ENCODE results near the gene PPP1CC. TPM values are rescaled to one million over a fixed set of nuclear protein-coding genes. Genes with fewer than 3 reads are reported as not detected.

Gene PPP1CC
- total and polyA plus RNA-seq, 2 donors (not counting 3 experiments of a cell fraction or from before 2014, with no cell fraction given), result 67.1 to 139 TPM

DNA sequence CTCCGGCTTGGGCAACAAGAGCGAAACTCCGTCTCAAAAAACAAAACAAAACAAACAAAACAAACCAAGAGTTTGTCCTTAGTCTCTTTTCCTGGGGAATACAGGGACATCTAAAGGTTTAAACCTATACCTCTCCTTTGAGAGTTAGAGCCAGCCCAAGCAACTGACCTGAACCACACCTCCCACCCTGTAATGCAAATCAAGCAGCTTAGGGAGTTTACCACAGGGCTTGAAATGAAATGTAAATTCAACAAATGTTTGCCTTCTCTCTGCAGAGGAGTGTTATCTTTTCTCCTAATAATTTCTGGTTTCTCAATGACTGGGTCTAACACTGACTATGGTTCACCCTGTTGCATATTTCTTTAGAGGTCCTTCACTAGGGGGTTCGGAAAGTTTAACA, 16.7 kb downstream of the PPP1CC start:
- dilution Hi-C loops (cut with MboI; ENCODE audit: extremely low pct_ligation_motif_present, low sequenced_read_pairs) (no loop called here), intact Hi-C loops (cut with micrococcal nuclease) (no loop called here)
- H3K27ac ChIP-seq (ENCODE audit: insufficient read depth, low read depth, low read length), result no peak overlapping the region
- H3K9me3 ChIP-seq (replicated peaks; ENCODE audit: control insufficient read depth, insufficient read depth, low read length), result no peaks in the 10 kb centered on the region
- DNase-seq (ENCODE audit: low read depth, low spot score), result no peak
- FAIRE-seq, result no peak
- no peak overlapping the region for H3K9ac ChIP-seq (replicated peaks; ENCODE audit: extremely low read depth, insufficient read depth, low read length)
- H4K20me1 ChIP-seq (replicated peaks; ENCODE audit: control insufficient read depth, extremely low read depth, insufficient read depth, low read length), result peaks cover 3% of the 10 kb centered on the region
- H3K4me2 ChIP-seq (ENCODE audit: insufficient read depth, low read length), result no peak overlapping the region
- no peak overlapping the region for H2AFZ ChIP-seq (ENCODE audit: low read depth, low read length)
- H3K27me3 ChIP-seq (ENCODE audit: control insufficient read depth in 2 of 2, insufficient read depth in 2 of 2, low read length in 2 of 2), result no peaks in the 10 kb centered on the region
- ChIA-PET CTCF (no interaction called here), POLR2A (no interaction called here)
- H3K79me2 ChIP-seq (ENCODE audit: control insufficient read depth, insufficient read depth, low read length), result peaks cover 63% of the 10 kb centered on the region
- H3K36me3 ChIP-seq (ENCODE audit: control insufficient read depth in 2 of 2, extremely low read depth in 1 of 2, insufficient read depth in 2 of 2, low read length in 2 of 2), result peaks cover 17 to 39% of the 10 kb centered on the region in 2 experiments
- H3K9me1 ChIP-seq (replicated peaks; ENCODE audit: control insufficient read depth, extremely low read depth, insufficient read depth, low read length), result no peaks in the 10 kb centered on the region
- BruUV-seq (replicated peaks), result no TSS peak
- TF ChIP-seq MYC (IDR thresholded peaks at IDR 0.05; ENCODE audit: low read depth, low read length) (no peak), EZH2 (IDR thresholded peaks at IDR 0.05; ENCODE audit: borderline replicate concordance, low read depth, low read length, severe bottlenecking) (no peak)
- TF ChIP-seq, protein P1, sequence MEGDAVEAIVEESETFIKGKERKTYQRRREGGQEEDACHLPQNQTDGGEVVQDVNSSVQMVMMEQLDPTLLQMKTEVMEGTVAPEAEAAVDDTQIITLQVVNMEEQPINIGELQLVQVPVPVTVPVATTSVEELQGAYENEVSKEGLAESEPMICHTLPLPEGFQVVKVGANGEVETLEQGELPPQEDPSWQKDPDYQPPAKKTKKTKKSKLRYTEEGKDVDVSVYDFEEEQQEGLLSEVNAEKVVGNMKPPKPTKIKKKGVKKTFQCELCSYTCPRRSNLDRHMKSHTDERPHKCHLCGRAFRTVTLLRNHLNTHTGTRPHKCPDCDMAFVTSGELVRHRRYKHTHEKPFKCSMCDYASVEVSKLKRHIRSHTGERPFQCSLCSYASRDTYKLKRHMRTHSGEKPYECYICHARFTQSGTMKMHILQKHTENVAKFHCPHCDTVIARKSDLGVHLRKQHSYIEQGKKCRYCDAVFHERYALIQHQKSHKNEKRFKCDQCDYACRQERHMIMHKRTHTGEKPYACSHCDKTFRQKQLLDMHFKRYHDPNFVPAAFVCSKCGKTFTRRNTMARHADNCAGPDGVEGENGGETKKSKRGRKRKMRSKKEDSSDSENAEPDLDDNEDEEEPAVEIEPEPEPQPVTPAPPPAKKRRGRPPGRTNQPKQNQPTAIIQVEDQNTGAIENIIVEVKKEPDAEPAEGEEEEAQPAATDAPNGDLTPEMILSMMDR (IDR thresholded peaks at IDR 0.05; ENCODE audit: extremely low read depth in 1 of 2, insufficient read depth in 1 of 2, low read depth in 1 of 2, low read length in 2 of 2), result no peak
- no peaks in the 10 kb centered on the region for H3K4me1 ChIP-seq (ENCODE audit: control insufficient read depth, extremely low read depth, insufficient read depth, low read length)
- H3K4me3 ChIP-seq (replicated peaks in 1 of 3; ENCODE audit: insufficient read depth in 1 of 3, low read depth in 1 of 3, low read length in 3 of 3), result no peak overlapping the region

DNA sequence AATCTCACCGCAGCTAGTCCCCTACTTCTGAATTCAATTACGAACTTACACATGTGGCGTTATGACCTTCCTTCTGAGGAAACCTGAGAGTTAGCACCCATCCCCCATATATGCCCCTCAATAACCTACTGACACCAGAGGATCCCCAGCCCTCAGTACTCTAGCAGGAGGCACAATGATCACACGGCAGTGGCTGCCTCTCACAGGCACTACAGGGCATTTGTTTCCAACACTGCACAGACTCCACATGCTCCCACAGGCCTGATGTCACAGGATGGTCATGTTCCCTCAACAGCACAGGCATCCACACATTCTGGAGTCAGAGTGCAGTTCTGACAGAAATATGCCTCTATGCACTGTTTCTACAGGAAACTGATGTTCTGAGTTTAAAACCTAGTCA, 17.4 kb downstream of the PPP1CC start:
- Histone ChIP-seq H3K9me3 (replicated peaks; ENCODE audit: control insufficient read depth, insufficient read depth, low read length) (no peaks in the 10 kb centered on the region), H3K27ac (ENCODE audit: insufficient read depth, low read depth, low read length) (no peak overlapping the region), H2AFZ (ENCODE audit: low read depth, low read length) (no peak overlapping the region), H4K20me1 (replicated peaks; ENCODE audit: control insufficient read depth, extremely low read depth, insufficient read depth, low read length) (peaks cover 3% of the 10 kb centered on the region), H3K36me3 (ENCODE audit: control insufficient read depth in 2 of 2, extremely low read depth in 1 of 2, insufficient read depth in 2 of 2, low read length in 2 of 2) (peaks cover 15 to 37% of the 10 kb centered on the region in 2 experiments), H3K9me1 (replicated peaks; ENCODE audit: control insufficient read depth, extremely low read depth, insufficient read depth, low read length) (no peaks in the 10 kb centered on the region), H3K4me3 (replicated peaks in 1 of 3; ENCODE audit: insufficient read depth in 1 of 3, low read depth in 1 of 3, low read length in 3 of 3) (no peak overlapping the region), H3K4me1 (ENCODE audit: control insufficient read depth, extremely low read depth, insufficient read depth, low read length) (no peaks in the 10 kb centered on the region), H3K4me2 (ENCODE audit: insufficient read depth, low read length) (no peak overlapping the region), H3K79me2 (ENCODE audit: control insufficient read depth, insufficient read depth, low read length) (peaks cover 56% of the 10 kb centered on the region), H3K9ac (replicated peaks; ENCODE audit: extremely low read depth, insufficient read depth, low read length) (no peak overlapping the region), H3K27me3 (ENCODE audit: control insufficient read depth in 2 of 2, insufficient read depth in 2 of 2, low read length in 2 of 2) (no peaks in the 10 kb centered on the region)
- intact Hi-C loops (cut with micrococcal nuclease), result no loop called here
- no TSS peak for BruUV-seq (replicated peaks)
- POLR2A ChIA-PET, result no interaction called here
- FAIRE-seq, result no peak
- DNase-seq (ENCODE audit: low read depth, low spot score), result no peak
- TF ChIP-seq, protein P2, sequence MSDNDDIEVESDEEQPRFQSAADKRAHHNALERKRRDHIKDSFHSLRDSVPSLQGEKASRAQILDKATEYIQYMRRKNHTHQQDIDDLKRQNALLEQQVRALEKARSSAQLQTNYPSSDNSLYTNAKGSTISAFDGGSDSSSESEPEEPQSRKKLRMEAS (IDR thresholded peaks at IDR 0.05; ENCODE audit: insufficient read depth, insufficient read length), result no peak
- TF ChIP-seq JUN (IDR thresholded peaks at IDR 0.05; ENCODE audit: borderline replicate concordance, insufficient read depth, insufficient read length, low read depth), result no peak
- TF ChIP-seq, protein P1 (IDR thresholded peaks at IDR 0.05; ENCODE audit: extremely low read depth in 1 of 2, insufficient read depth in 1 of 2, low read depth in 1 of 2, low read length in 2 of 2), result no peak
- TF ChIP-seq POLR2A (IDR thresholded peaks at IDR 0.05; ENCODE audit: low read depth, low read length), result no peak
- no peak for TF ChIP-seq POLR2AphosphoS5 (IDR thresholded peaks at IDR 0.05; ENCODE audit: insufficient read depth, low read depth, low read length)
- no peak for TF ChIP-seq GATA2 (IDR thresholded peaks at IDR 0.05; ENCODE audit: insufficient read depth, insufficient read length, low read depth, low read length)
- TF ChIP-seq FOS (IDR thresholded peaks at IDR 0.05; ENCODE audit: borderline replicate concordance, insufficient read depth, low read length), result no peak
- no peak for TF ChIP-seq EZH2 (IDR thresholded peaks at IDR 0.05; ENCODE audit: borderline replicate concordance, low read depth, low read length, severe bottlenecking)
- TF ChIP-seq MYC (IDR thresholded peaks at IDR 0.05; ENCODE audit: low read depth, low read length), result no peak
- dilution Hi-C loops (cut with MboI; ENCODE audit: extremely low pct_ligation_motif_present, low sequenced_read_pairs), result no loop called here
- CTCF ChIA-PET, result interaction anchor here (1.4 kb wide), 1 partner anchor 121 kb away, joined by 3 read pairs; no protein-coding TSS in a partner anchor

All from endothelial cell of umbilical vein (primary cell).